ENCODE measurements around the gene PRDM16. TPM values are rescaled to one million over a fixed set of nuclear protein-coding genes. Genes with fewer than 3 reads are reported as not detected.
A peak's percentile ranks its signal among the peaks of the same experiment; 100 is the strongest.

The PRDM16 gene
- total and polyA plus RNA-seq, 2 of the 13 experiments (the other 11 are each of a cell fraction or from before 2014, with no cell fraction given): 0.15 to 0.81 TPM

DNA sequence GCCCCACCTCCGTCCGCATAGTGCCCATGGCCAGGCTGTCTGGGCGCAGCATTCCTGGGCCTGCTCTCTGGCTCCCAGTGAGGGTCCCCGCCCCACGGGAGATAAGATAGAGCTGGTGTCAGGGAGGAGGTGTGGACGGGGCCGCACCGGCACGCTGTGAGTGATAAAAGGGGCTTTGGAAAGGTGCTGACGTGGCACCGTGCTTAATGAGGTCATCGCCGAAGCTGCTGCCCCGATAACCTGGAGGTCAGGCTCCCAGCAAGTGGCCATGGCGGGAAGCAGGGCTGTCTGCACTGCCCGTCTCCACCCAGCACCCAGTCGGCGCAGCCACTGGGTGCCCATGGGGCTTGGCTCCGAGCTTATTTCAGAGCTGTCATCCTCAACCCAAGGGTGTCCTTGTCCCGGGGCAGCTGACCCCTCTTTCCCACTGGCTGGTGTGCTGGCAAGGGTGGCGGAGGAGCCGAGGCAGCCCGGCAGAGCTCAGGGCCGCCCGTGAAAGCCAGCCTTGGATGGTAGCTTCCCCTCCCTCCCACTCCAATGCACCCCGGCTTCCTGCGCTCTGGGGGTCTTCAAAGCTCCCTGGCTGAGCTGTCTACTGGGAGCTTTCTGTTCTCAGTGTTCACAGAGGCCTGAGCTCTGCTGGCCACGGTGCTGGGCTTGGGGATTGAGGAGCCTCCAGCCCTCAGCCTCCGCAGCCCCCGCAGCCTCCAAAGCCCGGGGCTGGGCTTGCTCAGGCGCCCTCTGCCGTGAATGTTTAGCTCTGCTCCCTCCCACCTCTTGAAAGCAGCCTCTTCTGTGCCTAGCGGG is 280.4 kb downstream of the PRDM16 start (continued):
- TF ChIP-seq ZNF501 (CRISPR knock-in tag; IDR thresholded peaks at IDR 0.05): peak; percentile 21; the same call in 1 of the 2 replicates
- 0 out of 2 replicates have a peak, but pooled peaks have one; percentile 31 for TF ChIP-seq ZNF292 (CRISPR knock-in tag; IDR thresholded peaks at IDR 0.05; ENCODE audit: borderline replicate concordance, low read depth)
- TF ChIP-seq, protein P1, sequence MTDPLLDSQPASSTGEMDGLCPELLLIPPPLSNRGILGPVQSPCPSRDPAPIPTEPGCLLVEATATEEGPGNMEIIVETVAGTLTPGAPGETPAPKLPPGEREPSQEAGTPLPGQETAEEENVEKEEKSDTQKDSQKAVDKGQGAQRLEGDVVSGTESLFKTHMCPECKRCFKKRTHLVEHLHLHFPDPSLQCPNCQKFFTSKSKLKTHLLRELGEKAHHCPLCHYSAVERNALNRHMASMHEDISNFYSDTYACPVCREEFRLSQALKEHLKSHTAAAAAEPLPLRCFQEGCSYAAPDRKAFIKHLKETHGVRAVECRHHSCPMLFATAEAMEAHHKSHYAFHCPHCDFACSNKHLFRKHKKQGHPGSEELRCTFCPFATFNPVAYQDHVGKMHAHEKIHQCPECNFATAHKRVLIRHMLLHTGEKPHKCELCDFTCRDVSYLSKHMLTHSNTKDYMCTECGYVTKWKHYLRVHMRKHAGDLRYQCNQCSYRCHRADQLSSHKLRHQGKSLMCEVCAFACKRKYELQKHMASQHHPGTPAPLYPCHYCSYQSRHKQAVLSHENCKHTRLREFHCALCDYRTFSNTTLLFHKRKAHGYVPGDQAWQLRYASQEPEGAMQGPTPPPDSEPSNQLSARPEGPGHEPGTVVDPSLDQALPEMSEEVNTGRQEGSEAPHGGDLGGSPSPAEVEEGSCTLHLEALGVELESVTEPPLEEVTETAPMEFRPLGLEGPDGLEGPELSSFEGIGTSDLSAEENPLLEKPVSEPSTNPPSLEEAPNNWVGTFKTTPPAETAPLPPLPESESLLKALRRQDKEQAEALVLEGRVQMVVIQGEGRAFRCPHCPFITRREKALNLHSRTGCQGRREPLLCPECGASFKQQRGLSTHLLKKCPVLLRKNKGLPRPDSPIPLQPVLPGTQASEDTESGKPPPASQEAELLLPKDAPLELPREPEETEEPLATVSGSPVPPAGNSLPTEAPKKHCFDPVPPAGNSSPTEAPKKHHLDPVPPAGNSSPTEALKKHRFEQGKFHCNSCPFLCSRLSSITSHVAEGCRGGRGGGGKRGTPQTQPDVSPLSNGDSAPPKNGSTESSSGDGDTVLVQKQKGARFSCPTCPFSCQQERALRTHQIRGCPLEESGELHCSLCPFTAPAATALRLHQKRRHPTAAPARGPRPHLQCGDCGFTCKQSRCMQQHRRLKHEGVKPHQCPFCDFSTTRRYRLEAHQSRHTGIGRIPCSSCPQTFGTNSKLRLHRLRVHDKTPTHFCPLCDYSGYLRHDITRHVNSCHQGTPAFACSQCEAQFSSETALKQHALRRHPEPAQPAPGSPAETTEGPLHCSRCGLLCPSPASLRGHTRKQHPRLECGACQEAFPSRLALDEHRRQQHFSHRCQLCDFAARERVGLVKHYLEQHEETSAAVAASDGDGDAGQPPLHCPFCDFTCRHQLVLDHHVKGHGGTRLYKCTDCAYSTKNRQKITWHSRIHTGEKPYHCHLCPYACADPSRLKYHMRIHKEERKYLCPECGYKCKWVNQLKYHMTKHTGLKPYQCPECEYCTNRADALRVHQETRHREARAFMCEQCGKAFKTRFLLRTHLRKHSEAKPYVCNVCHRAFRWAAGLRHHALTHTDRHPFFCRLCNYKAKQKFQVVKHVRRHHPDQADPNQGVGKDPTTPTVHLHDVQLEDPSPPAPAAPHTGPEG (CRISPR knock-in tag; IDR thresholded peaks at IDR 0.05): no peak
- peak; percentile 75 for TF ChIP-seq HOXA3 (CRISPR knock-in tag; IDR thresholded peaks at IDR 0.05)
- no peak for TF ChIP-seq HOXD1 (CRISPR knock-in tag; IDR thresholded peaks at IDR 0.05)
- TF ChIP-seq YY1 (IDR thresholded peaks at IDR 0.05; ENCODE audit: insufficient read depth, insufficient replicate concordance, low read depth, low read length): peak; percentile 47
- TF ChIP-seq ZNF678 (CRISPR knock-in tag; IDR thresholded peaks at IDR 0.05): no peak
- peak; percentile 80 for TF ChIP-seq ZBTB21 (CRISPR knock-in tag; IDR thresholded peaks at IDR 0.05)
- TF ChIP-seq NFKB2 (CRISPR knock-in tag; IDR thresholded peaks at IDR 0.05; ENCODE audit: borderline replicate concordance): 0 out of 2 replicates have a peak, but pooled peaks have one; percentile 6
- peak; percentile 31; the same call in 1 of the 2 replicates for TF ChIP-seq ATF7 (IDR thresholded peaks at IDR 0.05)
- peak; percentile 72; the same call in 1 of the 2 replicates for TF ChIP-seq ATF7 (CRISPR knock-in tag; IDR thresholded peaks at IDR 0.05)
- TF ChIP-seq, protein P2, sequence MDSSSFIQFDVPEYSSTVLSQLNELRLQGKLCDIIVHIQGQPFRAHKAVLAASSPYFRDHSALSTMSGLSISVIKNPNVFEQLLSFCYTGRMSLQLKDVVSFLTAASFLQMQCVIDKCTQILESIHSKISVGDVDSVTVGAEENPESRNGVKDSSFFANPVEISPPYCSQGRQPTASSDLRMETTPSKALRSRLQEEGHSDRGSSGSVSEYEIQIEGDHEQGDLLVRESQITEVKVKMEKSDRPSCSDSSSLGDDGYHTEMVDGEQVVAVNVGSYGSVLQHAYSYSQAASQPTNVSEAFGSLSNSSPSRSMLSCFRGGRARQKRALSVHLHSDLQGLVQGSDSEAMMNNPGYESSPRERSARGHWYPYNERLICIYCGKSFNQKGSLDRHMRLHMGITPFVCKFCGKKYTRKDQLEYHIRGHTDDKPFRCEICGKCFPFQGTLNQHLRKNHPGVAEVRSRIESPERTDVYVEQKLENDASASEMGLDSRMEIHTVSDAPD (CRISPR knock-in tag; IDR thresholded peaks at IDR 0.05): 0 out of 2 replicates have a peak, but pooled peaks have one; percentile 24
- TF ChIP-seq, protein P3, sequence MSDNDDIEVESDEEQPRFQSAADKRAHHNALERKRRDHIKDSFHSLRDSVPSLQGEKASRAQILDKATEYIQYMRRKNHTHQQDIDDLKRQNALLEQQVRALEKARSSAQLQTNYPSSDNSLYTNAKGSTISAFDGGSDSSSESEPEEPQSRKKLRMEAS (IDR thresholded peaks at IDR 0.05): peak; percentile 41
- 0 out of 2 replicates have a peak, but pooled peaks have one; percentile 40 for TF ChIP-seq ARNTL (CRISPR knock-in tag; IDR thresholded peaks at IDR 0.05)
- no peak for TF ChIP-seq CHD4 (IDR thresholded peaks at IDR 0.05; ENCODE audit: borderline replicate concordance, low read length)
- TF ChIP-seq NFYC (CRISPR knock-in tag; IDR thresholded peaks at IDR 0.05): no peak
- peak; percentile 13 for TF ChIP-seq XRCC5 (optimal IDR thresholded peaks at IDR 0.05; ENCODE audit: low read length)
- TF ChIP-seq SRY (CRISPR knock-in tag; IDR thresholded peaks at IDR 0.05): 0 out of 2 replicates have a peak, but pooled peaks have one; percentile 54
- 0 out of 2 replicates have a peak, but pooled peaks have one; percentile 28 for TF ChIP-seq GABPB1 (CRISPR knock-in tag; IDR thresholded peaks at IDR 0.05)
- TF ChIP-seq ZNF768 (CRISPR knock-in tag; IDR thresholded peaks at IDR 0.05): peak; percentile 68; the same call in 1 of the 2 replicates
- TF ChIP-seq, protein P4, sequence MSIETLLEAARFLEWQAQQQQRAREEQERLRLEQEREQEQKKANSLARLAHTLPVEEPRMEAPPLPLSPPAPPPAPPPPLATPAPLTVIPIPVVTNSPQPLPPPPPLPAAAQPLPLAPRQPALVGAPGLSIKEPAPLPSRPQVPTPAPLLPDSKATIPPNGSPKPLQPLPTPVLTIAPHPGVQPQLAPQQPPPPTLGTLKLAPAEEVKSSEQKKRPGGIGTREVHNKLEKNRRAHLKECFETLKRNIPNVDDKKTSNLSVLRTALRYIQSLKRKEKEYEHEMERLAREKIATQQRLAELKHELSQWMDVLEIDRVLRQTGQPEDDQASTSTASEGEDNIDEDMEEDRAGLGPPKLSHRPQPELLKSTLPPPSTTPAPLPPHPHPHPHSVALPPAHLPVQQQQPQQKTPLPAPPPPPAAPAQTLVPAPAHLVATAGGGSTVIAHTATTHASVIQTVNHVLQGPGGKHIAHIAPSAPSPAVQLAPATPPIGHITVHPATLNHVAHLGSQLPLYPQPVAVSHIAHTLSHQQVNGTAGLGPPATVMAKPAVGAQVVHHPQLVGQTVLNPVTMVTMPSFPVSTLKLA (IDR thresholded peaks at IDR 0.05): no peak
